GM12801 (cell line): ENCODE results near the gene FHIP1B.

Experiments used
- CTCF ChIP-seq: IDR thresholded peaks from one replicate; pipeline ENCODE4 v1.5.1; 2011; ENCODE audit warnings: control low read depth; ENCODE audit not compliant: insufficient read length; ENCODE audit errors: extremely low read depth

FHIP1B gene

GRCh38 chr11:6249770-6250555, 15.5 kb upstream of the FHIP1B start:
- no peak for TF ChIP-seq CTCF

GRCh38 chr11:6248248-6248647, 13.8 kb upstream of the FHIP1B start:
- TF ChIP-seq CTCF: no peak

GRCh38 chr11:6245536-6245935, 11.1 kb upstream of the FHIP1B start:
- no peak for TF ChIP-seq CTCF

GRCh38 chr11:6241316-6241715, 6.9 kb upstream of the FHIP1B start:
- no peak for TF ChIP-seq CTCF

GRCh38 chr11:6240781-6241180, 6.3 kb upstream of the FHIP1B start:
- no peak for TF ChIP-seq CTCF

GRCh38 chr11:6240139-6240538, 5.7 kb upstream of the FHIP1B start:
- no peak for TF ChIP-seq CTCF

GRCh38 chr11:6238902-6239301, 4.5 kb upstream of the FHIP1B start, which contains the start of gene CNGA4:
Gene CNGA4, plus strand, starts transcription at chr11:6239089. Its CDS starts 118 bp downstream, at chr11:6239207.
- no peak for TF ChIP-seq CTCF
